HuH-7.5 (cell line): ENCODE data around the gene CCDC57.
"Not testable (repeated sequence)": the region's sequence is repeated elsewhere in the genome, so short reads cannot be mapped to it uniquely, and the experiment has no call there.

Experiments used
- DNase-seq: peaks from one replicate; pipeline ENCODE4 v3.0.0; 2011; ENCODE audit warnings: low spot score

CCDC57 gene

DNA sequence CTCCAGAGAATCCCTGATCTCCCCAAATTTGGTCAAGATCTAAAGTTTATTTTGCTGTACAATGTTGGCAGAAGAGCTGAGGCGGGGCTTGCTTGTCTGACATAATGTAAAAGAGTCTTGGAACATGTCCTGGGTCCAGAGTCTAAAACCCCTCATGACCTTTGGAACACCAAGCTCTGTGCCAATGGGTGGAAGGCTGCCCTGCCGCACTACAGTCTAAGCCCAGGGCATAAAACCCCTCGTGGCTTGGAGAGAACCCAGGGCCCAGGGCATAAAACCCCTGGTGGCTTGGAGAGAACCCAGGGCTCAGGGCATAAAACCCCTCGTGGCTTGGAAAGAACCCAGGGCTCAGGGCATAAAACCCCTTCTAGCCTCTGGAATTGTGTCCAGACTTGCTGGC lies 36.7 kb downstream of the CCDC57 start:
- DNase-seq: no peak

DNA sequence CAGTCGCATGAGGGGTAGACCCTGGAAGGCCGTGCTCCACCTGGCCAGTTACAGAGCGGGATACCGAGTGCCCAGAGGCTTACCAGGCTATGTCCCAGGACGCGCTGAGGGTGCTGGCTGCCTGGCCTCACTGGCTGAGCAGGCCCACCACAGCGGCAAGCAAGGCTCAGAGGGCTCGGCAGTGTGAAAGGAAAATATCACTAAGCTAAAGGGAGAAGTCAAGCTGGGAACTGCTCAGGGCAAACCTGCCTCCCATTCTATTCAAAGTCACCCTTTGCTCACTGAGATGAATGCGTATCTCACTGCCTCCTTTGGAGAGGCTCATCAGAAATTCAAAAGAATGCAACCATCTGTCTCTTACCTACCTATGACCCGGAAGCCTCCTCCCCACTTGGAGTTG lies 37.4 kb downstream of the CCDC57 start:
- DNase-seq: no peak

DNA sequence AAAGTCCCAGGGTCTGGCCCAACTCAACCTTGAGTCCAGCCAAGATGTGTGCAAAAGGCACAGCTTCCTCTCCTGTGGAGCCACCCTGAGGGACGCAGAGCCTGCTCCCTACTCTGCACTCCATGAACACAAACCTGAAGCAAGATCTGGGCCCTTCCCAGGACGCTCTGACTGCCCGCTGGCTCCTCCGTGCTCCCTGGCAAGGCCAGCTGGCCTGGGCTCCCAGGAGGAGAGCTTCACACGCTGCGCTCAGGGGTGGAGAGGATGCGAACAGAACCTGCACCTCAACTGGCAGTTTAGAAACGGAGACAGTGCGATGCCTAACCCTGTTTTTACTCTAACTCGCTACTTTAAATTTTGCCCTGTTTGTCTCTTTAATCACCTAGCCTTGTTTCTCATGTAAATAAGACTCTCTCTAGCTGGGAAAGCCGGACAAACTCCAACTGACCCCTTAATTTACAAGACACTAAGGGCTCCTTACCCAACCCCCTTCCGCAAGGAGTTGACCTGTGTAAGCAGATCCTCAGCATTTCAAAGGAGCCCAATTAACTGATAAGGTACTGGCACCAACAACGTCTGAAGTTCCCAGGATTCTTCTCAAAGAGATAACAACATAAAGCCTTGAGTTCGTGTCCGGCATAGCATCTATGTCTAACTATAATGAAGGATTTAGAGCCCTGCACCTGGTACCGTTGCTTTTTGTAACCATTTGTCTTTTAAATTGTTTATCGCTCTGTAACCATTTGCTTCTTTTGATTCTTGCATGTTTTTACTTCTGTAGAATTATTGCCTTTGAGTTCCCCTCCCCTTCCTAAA lies 38.4 kb downstream of the CCDC57 start:
- not testable (repeated sequence) for DNase-seq

GRCh38 chr17:82173351-82174041 lies 39.1 kb downstream of the CCDC57 start:
- DNase-seq: no peak

DNA sequence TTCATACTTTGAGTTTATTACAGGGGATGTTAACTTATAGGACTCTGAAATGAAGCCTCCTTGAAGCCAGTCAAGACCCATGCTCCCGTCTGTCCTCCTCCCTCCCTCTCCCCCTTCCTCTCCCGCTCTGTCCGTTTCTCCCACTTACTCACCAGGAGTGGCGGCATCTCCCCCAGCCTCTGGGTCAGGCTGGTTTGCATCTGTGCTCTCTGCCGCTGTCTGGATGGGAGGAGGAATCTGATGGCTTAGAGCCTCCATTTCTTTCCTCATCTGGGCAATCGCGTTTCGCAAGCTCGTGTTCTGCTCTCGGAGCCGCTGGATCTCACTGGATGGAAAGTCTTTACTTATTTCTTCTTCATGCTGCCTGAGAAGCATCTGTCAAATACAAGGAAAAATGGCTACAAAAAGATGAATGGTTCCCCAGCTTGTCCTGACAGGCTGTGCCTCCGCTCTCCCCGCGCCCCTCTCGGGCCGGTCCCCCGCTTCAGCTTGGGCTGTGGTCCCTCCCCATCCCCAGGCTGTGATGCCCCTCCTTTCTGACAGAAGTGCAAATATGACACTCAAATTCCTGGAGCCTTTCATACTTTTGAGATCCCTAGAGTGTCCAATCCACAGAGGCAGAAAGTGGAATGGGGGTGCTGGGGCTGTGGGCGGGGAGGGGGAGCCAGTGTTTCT lies 40.0 kb downstream of the CCDC57 start:
- DNase-seq: no peak

DNA sequence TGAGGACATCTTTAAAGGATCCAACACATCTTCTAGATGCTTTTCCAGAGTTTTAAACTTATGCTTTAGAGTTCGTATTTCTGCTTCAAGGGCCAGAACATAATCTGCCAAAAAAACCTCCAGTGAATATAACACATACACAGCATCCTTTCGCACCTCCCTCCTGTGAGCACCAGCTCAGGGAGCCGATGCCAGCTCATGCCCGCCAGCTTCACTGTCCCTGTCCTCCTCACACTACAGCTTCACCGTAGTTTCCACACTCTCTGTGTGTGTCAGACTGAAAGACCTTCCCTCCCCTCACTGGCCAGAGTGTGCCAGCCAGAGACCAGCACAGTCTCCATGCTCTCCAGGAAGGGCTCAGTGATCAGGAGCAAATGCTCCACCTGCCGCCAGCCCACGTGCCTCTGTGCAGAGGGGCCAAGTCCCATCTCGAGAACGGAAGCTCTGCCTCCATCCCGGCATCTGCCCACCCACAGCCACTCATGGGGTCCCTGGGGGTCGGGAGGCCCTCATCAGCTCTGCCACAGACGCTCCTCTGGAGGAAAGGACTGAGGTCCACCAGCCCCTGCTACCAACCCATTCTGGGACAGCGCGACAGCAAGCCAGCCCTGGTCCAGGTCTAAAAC lies 40.8 kb downstream of the CCDC57 start:
- no peak for DNase-seq

DNA sequence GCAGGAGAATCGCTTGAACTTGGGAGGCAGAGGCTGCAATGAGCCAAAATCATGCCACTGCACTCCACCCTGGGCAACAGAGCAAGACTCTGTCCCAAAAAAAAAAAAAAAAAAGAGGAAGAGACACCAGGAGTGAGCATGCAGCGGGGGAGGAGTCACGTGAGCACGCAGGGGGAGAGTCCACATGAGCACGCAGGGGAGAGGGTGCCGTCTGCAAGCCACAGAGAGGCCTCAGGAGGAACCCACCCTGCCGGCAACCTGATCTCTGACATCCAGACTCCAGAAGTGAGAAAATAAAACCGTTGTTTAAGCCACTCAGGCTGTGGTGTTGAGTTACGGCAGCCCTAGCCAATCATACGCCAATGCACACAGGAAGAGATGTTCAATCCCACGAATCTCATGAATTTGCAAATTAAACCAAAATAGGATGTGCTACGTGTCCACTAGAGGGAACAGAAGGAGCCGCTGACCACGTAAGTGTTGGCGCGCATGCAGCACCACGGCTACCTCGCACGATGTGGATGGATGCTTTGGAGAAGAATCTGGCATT lies 42.2 kb downstream of the CCDC57 start:
- no peak for DNase-seq

DNA sequence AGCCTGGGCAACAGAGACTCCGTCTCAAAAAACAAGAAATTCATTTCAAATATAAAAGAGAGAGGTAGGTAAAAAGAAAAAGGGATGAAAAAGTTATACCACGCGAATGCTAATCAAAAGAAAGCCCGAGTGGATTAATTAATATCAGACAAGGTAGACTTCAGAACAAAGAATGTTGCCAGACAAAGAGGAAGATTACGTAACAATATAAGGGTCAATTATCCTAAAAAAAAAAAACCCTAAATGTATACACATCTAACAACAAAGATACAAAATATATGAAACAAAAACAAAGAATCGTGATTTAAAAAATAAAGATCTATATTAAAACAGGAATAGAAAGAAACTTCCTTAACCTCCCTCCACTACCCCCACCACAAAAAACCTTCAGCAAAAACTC lies 44.1 kb downstream of the CCDC57 start:
- no peak for DNase-seq

DNA sequence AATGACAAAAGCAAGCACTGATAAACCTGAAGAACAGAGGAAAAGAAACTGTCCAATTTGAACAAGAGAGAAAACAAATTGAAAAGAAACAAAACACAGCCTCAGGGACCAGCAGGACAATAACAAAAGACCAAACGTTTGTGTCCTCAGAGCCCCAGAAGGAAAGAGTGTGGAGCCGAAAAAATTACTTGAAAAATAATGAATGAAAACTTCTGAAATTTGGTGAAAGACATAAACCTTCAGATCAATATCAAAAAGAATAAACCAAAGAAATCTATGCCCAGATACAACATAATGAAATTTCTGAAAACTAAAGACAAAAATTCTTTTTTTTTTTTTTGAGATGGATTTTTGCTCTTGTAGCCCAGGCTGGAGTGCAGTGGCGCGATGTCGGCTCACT lies 45.6 kb downstream of the CCDC57 start:
- DNase-seq: no peak

GRCh38 chr17:82164853-82165252 lies 47.8 kb downstream of the CCDC57 start:
- no peak for DNase-seq

GRCh38 chr17:82161216-82161615 lies 51.4 kb downstream of the CCDC57 start:
- no peak for DNase-seq

DNA sequence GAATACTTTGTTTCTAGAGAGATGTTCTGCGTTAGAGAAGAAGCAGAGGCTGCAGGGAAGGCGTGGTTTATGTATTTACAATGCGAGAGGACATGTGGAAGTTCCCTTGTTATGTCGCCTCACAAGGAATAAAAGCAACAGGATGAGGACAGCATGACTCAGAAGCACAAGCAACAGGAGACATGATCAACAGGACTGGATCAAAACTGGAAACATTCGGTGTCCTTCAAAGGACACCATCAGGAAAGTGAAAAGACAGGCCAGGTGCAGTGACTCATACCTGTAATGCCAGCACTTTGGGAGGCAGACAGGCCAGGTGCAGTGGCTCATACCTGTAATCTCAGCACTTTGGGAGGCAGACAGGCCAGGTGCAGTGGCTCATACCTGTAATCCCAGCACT lies 52.6 kb downstream of the CCDC57 start:
- no peak for DNase-seq

GRCh38 chr17:82158825-82159224 lies 53.8 kb downstream of the CCDC57 start:
- no peak for DNase-seq

DNA sequence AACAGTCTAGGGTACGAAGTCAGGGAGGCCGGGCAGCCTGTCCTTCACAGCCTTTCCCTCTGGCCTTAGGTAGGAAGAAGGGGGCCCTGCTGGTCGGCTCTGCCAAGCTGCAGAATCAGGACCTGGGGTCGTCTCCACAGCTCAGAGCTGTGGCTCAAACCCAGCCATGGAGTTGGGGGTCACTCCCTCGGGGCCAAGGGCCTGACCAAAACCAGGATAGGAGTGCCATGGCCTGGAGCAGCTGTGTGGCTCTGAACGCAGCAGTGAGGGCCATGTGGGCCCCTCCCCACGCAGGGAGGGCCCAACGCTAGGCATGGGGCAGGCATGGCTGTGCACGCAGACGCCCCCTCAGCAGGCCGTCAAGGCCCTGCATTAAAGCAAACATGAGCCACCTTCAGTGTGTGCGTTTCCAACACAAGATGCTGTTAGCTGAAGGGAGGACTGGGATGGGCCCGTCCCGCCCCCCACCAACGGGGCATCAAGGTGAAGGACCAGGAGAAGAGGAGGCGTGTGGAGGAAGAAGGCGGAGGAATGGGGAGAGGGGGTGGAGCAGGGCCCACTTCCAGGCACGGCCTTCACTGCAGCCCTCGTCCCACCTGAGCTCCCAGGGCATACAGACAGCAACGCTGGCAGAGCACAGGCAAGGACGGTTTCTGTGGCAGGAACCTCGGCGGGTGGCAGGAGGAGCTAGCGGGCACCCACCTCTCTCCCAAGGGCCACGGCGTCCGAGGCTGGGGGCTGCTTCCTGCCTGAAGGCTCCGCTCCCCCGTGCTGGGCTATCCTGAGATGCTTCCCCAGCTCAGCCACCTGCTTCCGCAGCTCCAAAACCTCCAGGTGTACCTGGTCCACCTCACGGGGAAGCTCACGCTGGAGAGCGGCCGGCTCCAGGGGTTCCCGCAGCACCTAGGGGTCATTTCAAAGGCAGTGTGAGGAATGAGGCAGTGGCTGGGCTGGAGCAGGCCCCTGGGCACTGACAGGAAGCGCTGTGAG lies 55.3 kb downstream of the CCDC57 start:
- no peak for DNase-seq

GRCh38 chr17:82156284-82156925 lies 56.2 kb downstream of the CCDC57 start:
- no peak for DNase-seq

DNA sequence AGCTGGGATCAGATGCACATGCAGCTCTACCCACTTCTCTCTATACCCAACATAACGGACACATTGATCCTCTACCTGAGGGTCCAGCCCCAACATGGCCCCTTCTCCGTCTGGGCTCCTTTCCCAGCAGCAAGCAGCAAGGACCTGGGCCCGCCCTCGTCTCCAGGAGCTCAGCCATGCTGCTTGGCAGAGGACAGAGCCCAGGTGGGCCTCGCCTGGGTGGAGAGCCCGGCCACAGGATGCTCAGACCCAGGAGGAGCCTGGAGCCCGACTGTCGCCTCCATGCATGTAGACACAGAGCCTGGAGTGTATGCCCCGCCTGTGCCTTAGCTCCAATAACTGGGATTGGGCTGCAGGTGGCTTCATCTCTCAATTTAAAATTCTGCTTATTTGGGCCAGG lies 57.0 kb downstream of the CCDC57 start:
- DNase-seq: no peak

DNA sequence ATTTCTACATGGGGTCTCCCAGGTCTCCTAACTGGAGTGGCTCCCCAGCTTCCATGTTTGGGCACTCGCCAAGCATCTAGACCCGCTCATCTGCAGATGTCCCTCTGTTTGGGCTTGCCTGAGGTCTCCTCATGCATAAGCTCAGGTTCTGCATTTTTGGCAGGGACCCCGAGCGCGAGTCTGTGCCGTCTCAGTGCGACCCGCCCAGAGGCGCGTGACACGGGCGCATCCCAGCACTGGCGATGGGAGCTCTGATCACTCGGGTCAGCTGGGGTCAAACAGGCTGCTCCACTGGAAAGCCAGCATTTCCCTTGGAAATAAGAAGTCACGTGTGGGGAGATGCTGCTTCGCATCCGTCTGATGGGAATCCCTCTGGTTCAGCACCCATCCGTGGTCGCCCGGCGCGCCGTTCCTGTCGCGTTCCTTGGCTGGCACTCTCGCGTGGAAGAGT lies 57.7 kb downstream of the CCDC57 start:
- no peak for DNase-seq

DNA sequence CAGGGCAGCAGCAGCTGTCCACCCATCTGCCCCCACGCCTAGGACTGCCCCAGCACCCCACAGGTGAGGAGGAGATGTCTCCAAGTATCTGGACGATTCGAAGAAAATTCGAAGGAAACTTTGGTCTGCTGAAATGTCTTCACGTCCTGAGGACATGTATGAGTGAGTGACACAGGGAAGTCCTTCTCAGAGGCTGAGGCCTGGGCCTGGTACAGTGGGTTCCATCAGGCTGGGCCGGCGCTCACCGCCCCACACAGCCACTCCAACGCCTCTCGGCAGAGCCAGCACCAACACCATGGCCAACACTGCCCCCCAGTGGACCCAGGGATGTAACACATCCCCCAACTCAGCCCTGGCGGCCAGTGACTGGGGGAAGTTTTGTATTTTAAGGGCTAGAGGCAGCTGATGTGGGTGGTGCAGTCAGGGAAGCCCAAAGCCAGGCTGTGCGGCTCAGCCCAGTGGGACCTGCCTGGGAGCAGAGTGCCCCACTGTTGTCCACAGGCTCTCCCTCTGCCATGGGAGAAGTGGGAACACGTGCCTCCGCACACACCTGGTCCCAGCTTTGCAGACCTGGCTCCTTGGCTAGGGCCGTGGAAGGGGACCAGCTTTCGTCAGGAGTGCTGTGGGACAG lies 58.8 kb downstream of the CCDC57 start:
- peak; percentile 93 for DNase-seq

DNA sequence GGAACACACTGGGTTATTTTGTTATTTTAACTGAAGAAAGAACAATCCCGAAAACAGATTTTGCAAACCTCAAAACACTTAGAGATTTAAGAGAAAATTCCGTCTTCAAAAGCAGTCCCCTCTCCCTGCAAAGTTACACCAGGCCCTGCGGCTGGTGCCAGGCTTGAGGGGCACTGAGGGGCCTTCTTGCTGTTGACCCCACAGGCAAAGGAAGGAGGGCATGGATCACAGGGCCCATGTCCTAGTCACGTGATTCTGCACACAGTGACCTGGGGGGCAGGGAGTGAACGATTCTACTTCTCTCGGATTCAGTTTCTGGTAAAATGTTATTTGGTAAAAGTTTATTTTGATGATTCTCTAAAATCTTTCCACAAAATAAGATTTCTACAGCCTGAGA lies 59.3 kb downstream of the CCDC57 start:
- DNase-seq: no peak
